ENCODE results near the gene SKI. TPM values are rescaled to one million over a fixed set of nuclear protein-coding genes. Genes with fewer than 3 reads are reported as not detected.

Gene SKI
- total and polyA plus RNA-seq, 2 donors (not counting 1 experiment from before 2014, with no cell fraction given), result 11.6 to 21.8 TPM

DNA sequence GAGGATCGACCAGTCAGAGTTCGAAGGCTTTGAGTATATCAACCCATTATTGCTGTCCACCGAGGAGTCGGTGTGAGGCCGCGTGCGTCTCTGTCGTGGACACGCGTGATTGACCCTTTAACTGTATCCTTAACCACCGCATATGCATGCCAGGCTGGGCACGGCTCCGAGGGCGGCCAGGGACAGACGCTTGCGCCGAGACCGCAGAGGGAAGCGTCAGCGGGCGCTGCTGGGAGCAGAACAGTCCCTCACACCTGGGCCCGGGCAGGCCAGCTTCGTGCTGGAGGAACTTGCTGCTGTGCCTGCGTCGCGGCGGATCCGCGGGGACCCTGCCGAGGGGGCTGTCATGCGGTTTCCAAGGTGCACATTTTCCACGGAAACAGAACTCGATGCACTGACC, 43.2 kb upstream of the SKI start:
- TF ChIP-seq, protein P1, sequence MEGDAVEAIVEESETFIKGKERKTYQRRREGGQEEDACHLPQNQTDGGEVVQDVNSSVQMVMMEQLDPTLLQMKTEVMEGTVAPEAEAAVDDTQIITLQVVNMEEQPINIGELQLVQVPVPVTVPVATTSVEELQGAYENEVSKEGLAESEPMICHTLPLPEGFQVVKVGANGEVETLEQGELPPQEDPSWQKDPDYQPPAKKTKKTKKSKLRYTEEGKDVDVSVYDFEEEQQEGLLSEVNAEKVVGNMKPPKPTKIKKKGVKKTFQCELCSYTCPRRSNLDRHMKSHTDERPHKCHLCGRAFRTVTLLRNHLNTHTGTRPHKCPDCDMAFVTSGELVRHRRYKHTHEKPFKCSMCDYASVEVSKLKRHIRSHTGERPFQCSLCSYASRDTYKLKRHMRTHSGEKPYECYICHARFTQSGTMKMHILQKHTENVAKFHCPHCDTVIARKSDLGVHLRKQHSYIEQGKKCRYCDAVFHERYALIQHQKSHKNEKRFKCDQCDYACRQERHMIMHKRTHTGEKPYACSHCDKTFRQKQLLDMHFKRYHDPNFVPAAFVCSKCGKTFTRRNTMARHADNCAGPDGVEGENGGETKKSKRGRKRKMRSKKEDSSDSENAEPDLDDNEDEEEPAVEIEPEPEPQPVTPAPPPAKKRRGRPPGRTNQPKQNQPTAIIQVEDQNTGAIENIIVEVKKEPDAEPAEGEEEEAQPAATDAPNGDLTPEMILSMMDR (conservative IDR thresholded peaks at IDR 0.05 in 1 of 2, IDR thresholded peaks at IDR 0.05 in 1 of 2; ENCODE audit: low read depth in 1 of 2, low read length in 2 of 2), result no peak
- TF ChIP-seq EZH2 (IDR thresholded peaks at IDR 0.05; ENCODE audit: low read length, missing control alignments), result no peak
- Histone ChIP-seq H3K9ac (ENCODE audit: insufficient read depth, low read length) (no peak overlapping the region), H3K27ac (ENCODE audit: insufficient read depth, low read length) (no peak overlapping the region)

GRCh38 chr1:2185880-2186855, 42.0 kb upstream of the SKI start:
- Histone ChIP-seq H3K27me3 (ENCODE audit: control insufficient read depth, insufficient read depth, low read length) (no peaks in the 10 kb centered on the region), H3K9me3 (ENCODE audit: control insufficient read depth, insufficient read depth, low read depth, low read length) (no peaks in the 10 kb centered on the region), H3K4me2 (ENCODE audit: extremely low read depth, insufficient read depth, low read length) (no peak overlapping the region), H3K36me3 (ENCODE audit: control insufficient read depth, insufficient read depth, low read length) (no peaks in the 10 kb centered on the region), H3K9ac (ENCODE audit: insufficient read depth, low read length) (no peak overlapping the region), H2AFZ (ENCODE audit: low read length) (no peak overlapping the region), H4K20me1 (ENCODE audit: control insufficient read depth, extremely low read depth, insufficient read depth, low read length) (no peaks in the 10 kb centered on the region), H3K4me1 (ENCODE audit: control insufficient read depth, extremely low read depth, insufficient read depth, low read length) (peaks cover 15% of the 10 kb centered on the region), H3K4me3 (replicated peaks in 1 of 4; ENCODE audit: control extremely low read depth in 1 of 4, insufficient read depth in 1 of 4, low read depth in 3 of 4, low read length in 4 of 4) (no peak overlapping the region), H3K27ac (ENCODE audit: insufficient read depth, low read length) (no peak overlapping the region), H3K79me2 (ENCODE audit: control insufficient read depth, insufficient read depth, low read length) (peaks cover 7% of the 10 kb centered on the region)
- DNase-seq (ENCODE audit: low read depth in 2 of 2), result no peak
- TF ChIP-seq EZH2 (IDR thresholded peaks at IDR 0.05; ENCODE audit: low read length, missing control alignments), result no peak
- TF ChIP-seq, protein P1 (conservative IDR thresholded peaks at IDR 0.05 in 1 of 2, IDR thresholded peaks at IDR 0.05 in 1 of 2; ENCODE audit: low read depth in 1 of 2, low read length in 2 of 2), result no peak

More for the DNA sequence above, 43.2 kb upstream of the SKI start:
- H3K4me3 ChIP-seq (replicated peaks in 1 of 4; ENCODE audit: control extremely low read depth in 1 of 4, insufficient read depth in 1 of 4, low read depth in 3 of 4, low read length in 4 of 4), result no peak overlapping the region
- H3K27me3 ChIP-seq (ENCODE audit: control insufficient read depth, insufficient read depth, low read length), result no peaks in the 10 kb centered on the region
- H2AFZ ChIP-seq (ENCODE audit: low read length), result no peak overlapping the region
- no peaks in the 10 kb centered on the region for H3K79me2 ChIP-seq (ENCODE audit: control insufficient read depth, insufficient read depth, low read length)
- peaks cover 3% of the 10 kb centered on the region for H3K4me1 ChIP-seq (ENCODE audit: control insufficient read depth, extremely low read depth, insufficient read depth, low read length)
- H3K36me3 ChIP-seq (ENCODE audit: control insufficient read depth, insufficient read depth, low read length), result no peaks in the 10 kb centered on the region
- no peak for DNase-seq (ENCODE audit: low read depth in 2 of 2)
- H3K9me3 ChIP-seq (ENCODE audit: control insufficient read depth, insufficient read depth, low read depth, low read length), result no peaks in the 10 kb centered on the region
- no peaks in the 10 kb centered on the region for H4K20me1 ChIP-seq (ENCODE audit: control insufficient read depth, extremely low read depth, insufficient read depth, low read length)
- no peak overlapping the region for H3K4me2 ChIP-seq (ENCODE audit: extremely low read depth, insufficient read depth, low read length)

- H3K79me2 ChIP-seq (ENCODE audit: control insufficient read depth, insufficient read depth, low read length), result peaks cover 11% of the 10 kb centered on the region
- no peak overlapping the region for H2AFZ ChIP-seq (ENCODE audit: low read length)
- H3K36me3 ChIP-seq (ENCODE audit: control insufficient read depth, insufficient read depth, low read length), result no peaks in the 10 kb centered on the region
- peaks cover 15% of the 10 kb centered on the region for H3K4me1 ChIP-seq (ENCODE audit: control insufficient read depth, extremely low read depth, insufficient read depth, low read length)
- H3K9me3 ChIP-seq (ENCODE audit: control insufficient read depth, insufficient read depth, low read depth, low read length), result no peaks in the 10 kb centered on the region
- H3K27me3 ChIP-seq (ENCODE audit: control insufficient read depth, insufficient read depth, low read length), result no peaks in the 10 kb centered on the region
- no peak for TF ChIP-seq EZH2 (IDR thresholded peaks at IDR 0.05; ENCODE audit: low read length, missing control alignments)
- TF ChIP-seq, protein P1 (conservative IDR thresholded peaks at IDR 0.05 in 1 of 2, IDR thresholded peaks at IDR 0.05 in 1 of 2; ENCODE audit: low read depth in 1 of 2, low read length in 2 of 2), result no peak
- H3K27ac ChIP-seq (ENCODE audit: insufficient read depth, low read length), result no peak overlapping the region
- H4K20me1 ChIP-seq (ENCODE audit: control insufficient read depth, extremely low read depth, insufficient read depth, low read length), result no peaks in the 10 kb centered on the region
- no peak overlapping the region for H3K9ac ChIP-seq (ENCODE audit: insufficient read depth, low read length)
- no peak overlapping the region for H3K4me3 ChIP-seq (replicated peaks in 1 of 4; ENCODE audit: control extremely low read depth in 1 of 4, insufficient read depth in 1 of 4, low read depth in 3 of 4, low read length in 4 of 4)
- no peak overlapping the region for H3K4me2 ChIP-seq (ENCODE audit: extremely low read depth, insufficient read depth, low read length)
- no peak for DNase-seq (ENCODE audit: low read depth in 2 of 2)
These were observed 41.2 kb upstream of the SKI start for GRCh38 chr1:2186901-2187300.
